NCI-H748 treated with DMSO at 0.1 percent for 48 hours (cell line): Measurements from ENCODE around the gene RRP8.

Experiments
- DNase-seq: peaks from one replicate; lab custom pipeline; 2025; lab: John Stamatoyannopoulos, UW

The RRP8 gene

DNA sequence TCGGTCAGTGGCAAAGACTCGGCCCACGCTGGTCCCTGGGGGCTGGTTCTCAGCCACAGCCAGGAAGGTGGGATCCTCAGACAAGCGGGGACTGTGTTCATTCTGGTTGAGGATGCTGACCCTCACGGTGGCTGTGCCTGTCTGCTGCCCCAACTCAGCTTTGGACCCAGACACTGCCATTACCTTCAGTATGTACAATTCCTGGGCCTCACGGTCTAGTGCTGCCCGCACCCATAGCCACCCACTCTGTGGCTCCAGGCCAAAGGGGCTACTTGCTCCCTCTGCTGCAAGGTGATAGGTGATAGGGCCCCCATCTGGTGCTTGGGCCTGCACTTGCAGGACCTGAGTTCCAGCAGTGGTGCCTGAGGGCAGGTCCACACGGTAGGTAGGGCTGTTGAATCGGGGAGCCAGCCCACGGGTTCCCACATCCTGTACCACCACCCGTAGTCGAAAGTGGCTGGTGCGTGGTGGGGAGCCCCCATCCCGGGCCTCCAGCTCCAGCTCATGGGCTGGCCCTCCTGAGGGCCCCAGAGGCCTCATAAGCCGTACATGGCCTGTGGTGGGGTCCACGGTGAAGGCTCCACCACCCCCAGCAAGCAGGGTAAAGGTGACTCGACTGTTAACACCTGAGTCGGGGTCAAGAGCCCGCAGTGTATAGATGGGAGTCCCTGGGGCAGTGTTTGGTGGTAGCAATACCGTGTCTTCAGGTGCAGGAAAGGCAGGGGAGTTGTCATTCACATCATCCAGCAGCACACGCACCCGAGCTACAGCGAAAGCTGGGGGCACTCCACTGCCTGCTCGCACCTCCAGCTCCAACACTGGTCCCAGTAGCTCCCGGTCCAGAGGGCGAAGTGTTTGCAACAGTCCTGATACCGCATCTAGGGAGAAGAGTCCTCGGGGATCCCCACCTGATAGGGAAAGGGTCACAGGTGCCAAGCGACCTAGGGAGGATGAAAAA lies 29.0 kb upstream of the RRP8 start:
- DNase-seq = no peak

DNA sequence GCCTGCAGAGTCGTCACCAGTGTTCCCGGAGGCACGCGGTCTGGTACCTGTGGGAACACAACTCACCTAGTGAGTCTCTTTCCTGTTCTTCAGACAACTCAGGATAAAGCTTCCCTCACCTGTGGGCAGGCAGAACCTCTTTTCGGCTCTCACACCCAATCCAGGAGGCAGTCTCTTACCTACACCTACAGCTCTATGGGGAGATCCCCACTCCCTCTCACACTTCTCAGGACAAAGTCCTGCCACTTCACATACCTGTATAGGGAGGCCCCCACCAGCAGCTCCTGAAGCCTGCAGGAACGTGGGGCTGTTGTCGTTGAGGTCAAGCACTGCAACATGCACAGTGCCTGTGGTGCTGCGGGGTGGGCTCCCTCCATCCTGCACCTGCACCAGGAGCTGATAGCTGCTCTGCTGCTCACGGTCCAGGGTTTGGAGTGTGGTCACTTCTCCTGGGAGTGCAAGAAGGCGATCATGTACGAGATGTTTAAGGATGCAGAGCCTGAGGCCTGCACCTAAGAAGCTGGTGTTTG lies 28.0 kb upstream of the RRP8 start:
- DNase-seq = no peak

DNA sequence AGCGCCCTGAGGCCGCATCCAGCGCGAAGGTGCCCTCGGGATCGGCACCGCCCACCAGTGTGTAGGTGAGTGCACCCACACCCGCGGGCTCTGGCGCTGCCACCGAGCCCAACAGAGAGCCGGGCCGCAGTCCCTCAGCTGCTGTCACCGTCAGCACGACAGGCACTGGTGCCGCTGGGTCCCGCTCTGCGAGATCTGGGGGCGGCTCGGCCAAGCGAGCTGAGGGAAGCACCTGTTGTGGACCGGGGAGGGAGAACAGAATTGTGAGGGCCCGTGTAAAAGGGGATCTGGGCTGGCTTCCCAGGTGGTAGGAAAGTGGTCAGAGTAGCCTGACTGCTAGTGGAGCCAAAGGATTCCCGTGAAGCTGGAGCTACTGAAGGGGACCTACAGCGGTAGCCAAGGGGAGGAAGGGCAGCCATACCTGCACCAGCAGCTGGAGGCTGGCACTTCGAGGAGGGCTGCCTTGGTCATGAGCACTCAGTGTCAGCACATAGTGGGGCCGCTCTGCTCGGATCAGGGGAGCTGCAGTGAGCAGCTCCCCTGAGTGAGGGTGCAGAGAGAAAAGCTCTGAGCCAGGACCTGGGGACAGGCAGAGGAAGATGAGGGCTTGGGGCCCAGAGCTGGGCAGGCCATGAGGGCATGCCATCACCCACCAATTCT lies 27.3 kb upstream of the RRP8 start:
- DNase-seq = no peak

DNA sequence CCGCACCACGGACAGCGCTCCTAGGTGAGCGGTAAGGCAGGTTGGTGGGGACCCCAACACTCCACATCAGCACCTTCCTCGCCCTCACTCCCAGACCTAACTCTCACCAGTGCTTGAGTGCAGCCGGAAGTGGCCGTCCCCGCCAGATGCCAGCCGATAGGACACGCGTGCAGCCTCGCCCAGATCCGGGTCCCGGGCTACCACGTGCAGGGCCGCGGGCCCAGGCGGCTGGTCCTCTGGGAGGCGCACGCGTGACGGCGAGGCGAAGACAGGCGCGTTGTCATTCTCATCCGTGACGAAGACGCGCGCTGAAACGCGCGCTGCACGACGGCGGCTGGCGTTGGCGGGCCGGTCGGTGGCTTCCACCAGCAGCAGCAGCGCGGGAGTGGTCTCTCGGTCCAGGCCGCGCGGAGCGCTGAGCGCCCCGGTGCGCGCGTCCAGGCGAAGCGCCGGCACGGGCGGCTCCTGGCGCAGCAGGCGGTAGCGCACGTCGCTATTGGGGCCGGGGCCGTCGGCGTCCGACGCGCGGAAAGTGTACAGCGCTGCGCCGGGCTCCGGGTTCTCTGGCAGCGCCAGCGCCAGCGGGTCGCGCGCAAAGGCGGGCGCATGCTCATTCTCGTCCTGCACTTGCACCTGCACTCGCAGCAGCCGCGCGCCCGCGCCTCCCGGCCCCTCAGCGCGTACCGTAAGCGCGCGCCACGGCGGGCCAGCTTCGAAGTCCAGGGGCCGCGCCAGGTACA lies 26.6 kb upstream of the RRP8 start:
- DNase-seq = peak; percentile 43

DNA sequence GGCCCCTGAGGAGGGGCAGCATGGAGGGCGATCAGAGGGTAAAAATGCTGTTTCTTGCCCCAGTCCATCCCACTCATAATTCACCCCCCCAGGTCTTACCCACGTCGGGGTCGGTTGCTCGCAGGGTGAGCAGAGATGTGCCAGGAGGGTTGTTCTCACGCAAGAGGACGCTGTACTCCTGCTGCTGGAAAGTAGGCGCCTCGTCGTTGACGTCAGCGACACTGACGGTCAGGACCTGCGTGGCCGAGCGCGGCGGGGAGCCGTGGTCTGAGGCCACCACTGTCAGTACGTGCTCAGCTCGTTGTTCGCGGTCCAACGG lies 26.1 kb upstream of the RRP8 start:
- no peak for DNase-seq

DNA sequence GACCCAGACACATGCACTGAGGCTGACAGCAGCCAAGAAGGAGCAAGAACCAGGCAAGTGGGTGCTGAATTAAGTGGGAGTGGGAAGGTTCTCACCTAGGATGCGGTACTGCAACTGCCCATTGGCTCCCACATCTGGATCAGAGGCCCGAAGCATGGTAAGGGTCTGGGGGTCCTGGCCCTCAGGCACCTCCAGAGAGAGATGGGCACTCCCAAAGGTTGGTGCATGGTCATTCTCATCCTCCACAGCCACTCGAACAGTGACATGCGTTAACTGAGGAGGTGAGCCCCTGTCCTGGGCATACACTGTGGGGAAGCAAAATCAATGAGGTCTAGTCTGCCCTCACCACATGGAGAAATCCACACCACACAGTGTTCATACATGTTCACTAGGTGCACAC lies 25.1 kb upstream of the RRP8 start:
- no peak for DNase-seq

DNA sequence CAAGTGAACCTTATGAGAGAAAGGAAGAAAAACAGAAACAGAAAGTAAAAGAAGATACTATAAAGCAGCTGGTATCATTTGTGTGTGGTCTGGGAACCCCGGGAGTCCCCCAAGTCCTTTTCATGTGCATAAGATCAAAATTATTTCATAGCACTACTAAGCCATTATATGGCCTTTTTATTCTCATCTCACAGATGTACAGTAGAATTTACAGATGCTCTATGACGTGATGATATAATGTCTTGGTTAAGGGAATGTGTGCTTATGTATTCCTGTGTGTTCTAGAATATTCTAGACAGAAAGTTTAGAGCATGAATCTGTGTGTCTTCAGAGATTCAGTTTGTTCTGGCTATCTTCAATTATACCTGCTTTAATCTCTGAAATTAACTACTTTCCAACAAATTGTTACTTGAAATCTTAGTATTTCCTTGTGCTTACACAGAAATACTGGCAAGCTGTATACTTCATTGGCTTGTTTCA lies 24.4 kb upstream of the RRP8 start:
- no peak for DNase-seq

DNA sequence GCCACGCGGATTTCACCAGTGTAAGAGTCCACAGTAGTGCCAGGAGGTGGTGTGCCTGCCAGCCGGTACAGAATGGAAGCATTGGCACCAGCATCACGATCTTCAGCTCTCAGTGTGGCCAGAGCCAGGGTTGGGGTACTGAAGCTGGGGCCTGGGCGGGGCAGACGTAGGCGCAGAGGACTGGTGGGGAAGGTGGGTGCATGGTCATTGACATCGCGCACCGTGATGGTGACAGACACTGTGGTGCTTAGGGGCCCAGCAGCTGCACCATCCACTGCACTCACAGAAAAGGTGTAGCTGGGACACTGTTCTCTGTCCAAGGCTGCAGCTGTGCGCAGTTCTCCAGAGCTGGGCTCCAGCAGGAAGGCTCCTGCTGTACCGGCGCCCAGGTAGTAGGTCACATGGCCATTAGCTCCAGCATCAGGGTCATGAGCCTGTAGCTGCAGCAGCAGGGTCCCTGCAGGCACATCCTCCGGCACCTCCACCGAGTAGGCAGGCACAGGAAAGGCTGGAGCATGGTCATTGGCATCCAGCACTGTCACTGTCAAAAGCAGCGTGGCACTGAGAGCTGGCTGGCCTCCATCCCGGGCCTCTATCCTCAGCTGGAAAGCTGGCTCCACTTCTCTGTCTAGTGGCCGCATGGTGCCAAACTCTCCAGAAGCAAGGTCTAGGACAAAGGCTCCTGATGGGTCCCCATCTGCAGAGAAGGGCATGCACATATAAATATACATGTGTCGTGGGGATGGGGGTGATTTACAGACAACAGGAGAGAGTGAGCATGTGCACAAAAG lies 23.8 kb upstream of the RRP8 start:
- DNase-seq = no peak

DNA sequence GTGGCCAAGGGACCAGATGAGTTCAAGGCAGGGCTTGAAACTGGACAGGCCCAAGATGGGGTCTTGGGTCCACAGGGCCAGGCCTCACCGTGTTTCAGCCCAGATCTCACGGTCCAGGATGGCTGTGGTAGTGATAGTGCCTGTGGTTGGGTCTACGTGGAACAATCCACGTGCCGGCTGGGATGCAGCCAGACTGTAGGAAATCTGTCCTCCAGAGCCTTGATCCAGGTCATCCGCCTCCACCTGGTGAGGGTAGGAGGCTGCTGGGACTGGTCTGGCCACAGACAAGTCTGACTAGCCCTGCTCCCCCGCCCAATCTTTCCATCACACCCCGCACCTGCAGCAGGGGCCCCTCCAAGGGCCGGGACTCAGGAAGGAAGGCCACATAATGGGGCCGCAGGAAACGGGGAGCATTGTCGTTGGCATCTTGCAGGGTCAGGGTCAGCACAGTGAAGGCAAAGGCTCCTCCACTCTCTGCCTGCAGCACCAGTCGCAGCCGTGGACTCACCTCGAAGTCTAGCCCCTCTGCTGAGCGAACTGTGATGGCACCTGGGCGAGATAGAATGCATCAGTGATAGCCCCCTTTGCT lies 22.5 kb upstream of the RRP8 start:
- DNase-seq = no peak

DNA sequence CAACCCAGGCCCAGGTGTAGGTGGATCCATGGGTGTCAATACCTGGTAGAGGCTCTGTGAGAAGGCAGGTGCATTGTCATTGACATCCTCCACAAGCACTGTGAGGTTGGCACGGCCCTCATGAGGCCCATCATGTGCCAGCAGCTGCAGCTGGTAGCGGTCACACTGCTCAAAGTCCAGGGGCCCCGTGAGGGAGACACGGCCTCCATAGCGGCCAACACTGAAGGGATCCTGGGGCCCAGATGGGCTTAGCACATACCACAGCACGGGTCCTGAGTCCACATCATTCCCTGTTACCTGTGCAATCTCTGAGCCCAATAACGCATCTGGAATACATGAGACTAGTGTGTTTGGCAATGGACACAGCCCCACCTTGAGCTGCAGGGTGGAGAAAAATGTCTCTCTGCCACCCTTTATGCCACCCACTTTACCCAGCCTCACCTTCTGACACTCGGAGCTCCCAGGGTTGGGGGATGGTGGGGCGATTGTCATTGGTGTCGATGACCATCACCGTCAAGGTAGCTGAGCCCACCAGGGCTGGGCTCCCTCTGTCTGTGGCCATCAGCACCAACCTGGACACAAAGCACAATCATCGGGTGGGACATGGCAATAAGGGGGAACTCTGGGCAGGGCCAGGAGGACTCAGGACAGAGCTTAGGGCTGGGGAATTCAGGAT lies 21.9 kb upstream of the RRP8 start:
- DNase-seq = no peak

DNA sequence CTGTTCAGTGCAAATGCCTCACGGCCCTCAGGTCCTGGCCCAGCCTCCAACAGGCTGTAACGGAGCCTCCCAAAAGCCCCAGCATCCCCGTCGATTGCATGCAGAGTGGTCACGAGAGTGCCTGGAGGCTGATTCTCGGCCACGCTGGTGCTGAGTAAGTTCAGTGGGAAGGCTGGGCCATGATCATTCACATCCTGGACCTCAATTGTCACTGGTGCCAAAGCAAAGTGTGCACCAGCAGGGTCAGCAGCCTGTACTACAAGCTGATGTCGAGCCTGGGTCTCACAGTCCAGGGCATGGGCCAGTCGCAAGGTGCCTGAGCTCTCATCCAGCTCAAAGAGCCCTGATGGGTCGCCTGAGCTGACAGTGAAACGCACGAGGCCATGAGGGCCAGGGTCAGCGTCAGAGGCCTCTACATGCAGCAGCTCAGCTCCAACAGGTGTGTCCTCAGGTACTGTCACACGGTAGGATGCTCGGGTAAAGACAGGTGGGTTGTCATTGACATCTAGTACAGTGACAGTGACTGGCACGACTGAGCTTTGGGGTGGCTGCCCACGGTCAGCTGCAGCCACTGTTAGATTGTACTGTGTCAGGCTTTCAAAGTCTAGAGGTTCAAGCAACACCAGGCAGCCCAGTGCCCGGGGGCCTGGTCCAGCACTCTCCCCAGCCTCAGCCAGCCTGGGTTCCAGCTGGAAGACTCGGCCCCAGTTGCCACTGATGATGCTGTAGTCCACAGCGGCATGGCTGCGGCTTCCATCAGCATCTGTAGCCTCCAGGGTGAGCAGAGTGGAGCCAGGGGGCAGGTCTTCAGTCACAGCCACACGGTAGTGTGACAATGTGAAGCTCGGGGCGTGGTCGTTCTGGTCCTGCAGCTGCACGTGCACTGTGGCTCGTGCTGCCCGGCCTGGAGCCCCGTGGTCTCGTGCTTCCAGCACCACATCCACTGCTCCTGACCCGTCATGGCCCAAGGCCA lies 20.3 kb upstream of the RRP8 start:
- DNase-seq = no peak

DNA sequence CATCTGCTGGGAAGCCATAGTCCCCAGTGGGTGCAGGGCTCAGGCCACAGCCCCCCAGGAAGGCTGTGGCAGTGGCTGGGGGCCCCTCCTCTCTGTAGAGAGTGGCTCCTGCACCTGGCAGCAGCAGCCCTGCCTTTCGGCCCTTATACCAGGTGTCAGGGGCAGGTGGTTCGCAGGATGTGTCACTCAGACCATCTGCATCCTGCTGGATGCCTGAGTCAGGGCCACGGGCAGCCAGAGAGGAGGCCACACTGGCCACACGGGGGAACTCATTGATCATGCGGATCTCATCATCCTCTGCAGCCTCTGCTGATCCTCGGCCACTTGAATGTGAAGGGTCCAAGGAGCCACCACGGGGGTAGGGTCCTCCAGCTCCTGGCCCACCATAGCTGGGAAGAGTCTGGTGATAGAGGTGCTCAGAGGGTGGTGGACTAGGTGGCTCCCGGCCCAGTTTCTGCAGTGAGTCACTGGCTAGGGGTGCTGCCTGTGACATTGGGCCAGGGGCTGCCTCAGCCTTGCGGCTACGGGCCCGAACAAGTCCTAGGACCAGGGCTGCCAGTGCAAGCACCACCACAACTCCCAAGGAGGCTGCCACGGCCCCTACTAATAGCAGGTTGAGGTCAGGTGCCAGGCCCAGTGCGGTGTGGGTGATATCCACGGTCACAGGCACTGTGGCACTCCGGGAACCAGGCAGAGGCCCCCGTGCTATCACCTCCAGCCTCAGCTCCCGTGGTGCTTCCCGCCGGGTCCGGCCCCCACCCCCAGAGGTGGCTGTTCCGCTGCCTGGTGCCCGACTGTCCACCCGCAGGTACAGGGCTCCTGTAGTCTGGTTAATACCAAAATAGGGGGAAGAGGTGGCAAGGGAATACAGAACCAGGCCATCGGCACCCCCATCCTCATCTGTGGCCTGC lies 19.1 kb upstream of the RRP8 start:
- no peak for DNase-seq

DNA sequence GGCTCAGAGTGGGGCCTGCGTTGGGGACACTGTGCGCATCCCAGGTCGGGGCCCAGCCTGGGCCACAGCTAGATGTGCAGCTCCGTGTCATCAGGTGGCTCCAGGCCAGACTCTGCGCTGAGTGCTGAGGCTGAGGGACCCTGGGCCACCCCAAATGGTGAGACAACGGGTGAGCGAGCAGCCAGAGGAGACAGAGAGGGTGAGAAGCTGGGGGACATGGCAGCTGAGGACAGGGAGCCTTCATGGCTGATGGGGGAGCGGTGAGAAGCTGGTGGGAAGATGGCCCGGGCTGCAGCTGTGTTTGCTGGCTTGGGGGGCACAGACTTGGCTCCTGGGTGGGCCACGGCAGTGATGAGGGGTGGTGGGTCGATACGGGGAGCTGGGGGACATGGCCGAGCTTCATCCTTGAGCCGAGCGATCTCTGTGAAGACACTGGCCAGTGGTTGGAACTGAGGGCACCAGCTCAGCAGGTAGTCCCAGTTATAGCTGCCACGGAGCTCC lies 18.3 kb upstream of the RRP8 start:
- DNase-seq = no peak

DNA sequence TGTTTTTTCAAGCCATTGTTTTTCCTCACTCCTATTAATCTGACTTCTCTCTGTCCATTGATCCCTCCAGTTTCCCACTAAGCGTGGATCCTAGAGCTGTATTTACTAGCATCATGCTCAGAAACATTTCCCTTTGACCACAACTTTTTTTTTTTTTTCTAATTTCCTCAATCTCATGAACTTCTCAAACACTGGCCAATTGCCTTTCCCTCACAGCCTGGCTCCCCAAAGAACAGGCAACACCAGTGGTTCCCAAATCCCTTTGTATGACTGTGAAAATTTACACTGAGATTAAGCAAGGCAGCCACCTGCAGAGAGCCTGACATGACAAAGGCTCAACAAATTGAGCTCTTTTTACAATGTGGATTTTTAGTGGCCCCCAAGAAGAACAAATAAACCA lies 17.2 kb upstream of the RRP8 start:
- no peak for DNase-seq

DNA sequence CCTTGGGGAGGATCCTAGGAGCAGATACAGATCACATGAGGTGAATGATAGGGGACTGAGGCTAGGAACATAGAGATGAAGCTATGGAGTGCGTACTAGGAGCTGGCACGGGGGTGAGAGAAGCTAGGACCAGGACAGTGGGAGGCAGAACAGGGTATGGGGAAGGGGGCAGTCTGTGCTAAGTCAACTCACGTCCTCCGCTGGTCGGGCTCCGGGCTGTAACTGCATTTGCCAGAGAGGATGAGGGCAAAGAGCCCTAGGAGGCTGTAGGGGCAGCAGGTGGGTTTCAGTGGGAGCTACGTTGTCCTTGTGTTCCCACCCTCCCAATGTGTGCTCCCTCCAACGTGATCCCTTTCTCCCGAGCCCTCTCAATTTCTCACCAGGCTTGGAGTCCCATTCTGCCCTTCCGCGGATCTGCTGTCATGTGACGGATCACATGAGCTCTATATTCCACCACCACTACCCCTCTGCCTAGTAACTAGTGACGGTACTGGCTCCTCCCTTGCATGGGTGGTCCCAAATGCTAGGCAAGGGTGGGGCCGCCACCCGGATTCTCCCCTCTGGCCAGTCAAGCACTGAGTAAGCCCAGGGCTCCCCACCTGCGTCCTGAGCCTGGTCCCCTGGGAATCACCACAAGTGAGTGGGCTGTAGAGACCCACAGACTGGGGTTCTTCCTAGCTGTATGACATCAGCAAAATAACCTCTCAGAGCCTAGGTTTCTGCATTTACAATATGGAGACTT lies 15.8 kb upstream of the RRP8 start, which contains the start of gene TPP1:
Gene TPP1, minus strand, starts transcription at position 419 of the 742 bp plus-strand sequence. Its CDS starts 22 bp downstream, at position 397.
- peak; percentile 89 for DNase-seq

DNA sequence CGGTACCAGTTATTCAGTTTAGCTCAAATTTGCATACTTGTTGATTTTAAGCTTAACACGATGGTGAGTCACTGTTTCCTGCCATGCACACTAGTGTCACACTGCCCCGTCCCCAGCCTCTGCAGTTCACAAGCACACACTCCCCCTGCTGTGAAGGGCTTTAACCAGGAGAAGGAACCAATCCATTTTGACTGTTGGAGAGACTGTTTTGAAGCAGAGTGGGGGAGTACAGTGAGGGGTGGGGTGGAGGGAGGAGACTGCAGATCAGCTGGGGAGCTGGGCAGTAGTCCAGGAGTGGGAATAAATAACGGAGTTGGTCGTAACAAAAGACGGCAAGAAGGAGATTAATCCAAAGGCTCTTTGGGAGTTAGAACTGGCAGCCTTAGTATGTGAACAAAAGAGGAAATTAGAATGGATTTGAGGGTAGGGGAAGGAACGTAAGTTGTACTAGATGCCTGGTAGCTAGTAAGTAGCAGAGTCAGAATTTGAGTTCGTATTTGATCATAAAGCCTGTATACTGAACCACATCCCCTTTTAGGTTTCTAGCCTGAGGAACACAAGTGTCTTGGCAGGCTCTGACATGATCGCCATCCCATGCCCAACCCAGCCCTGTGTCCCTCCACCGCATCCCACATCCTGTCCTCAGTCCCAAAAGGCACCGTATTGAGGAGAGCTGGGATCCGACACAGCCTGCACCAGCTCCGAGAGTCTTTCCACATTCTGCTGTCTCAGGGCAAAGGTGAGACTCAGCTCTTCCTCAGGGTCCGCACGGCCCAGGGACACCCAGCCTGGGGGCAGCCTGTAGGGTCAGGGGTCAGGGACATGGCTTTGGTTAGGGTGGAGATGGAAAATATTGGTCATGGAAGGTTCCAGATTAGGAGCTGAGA lies 14.9 kb upstream of the RRP8 start:
- DNase-seq = no peak
